Loucy (cell line): ENCODE results near the gene TNPO1.
A peak's percentile ranks its signal among the peaks of the same experiment; 100 is the strongest.

Experiments used
- H2AFZ ChIP-seq: fragments of 200-600 bp; sonication (generic); 2 replicates; pipeline ENCODE4 v1.6.0; 2016; ENCODE audit warnings: antibody characterized with exemption, mild to moderate bottlenecking, low read length, moderate library complexity
- H3F3A ChIP-seq: fragments of 200-600 bp; 2 replicates; pipeline ENCODE4 v1.6.0; 2016; ENCODE audit warnings: antibody characterized with exemption, low read depth, mild to moderate bottlenecking
- H3K27me3 ChIP-seq: fragments of 200-600 bp; sonication (generic); 2 replicates; pipeline ENCODE4 v1.6.1; 2014; ENCODE audit warnings: low read length, mild to moderate bottlenecking; ENCODE audit not compliant: insufficient read depth, poor library complexity, severe bottlenecking
- H3K36me3 ChIP-seq: fragments of 200-600 bp; sonication (generic); 2 replicates; pipeline ENCODE4 v1.6.1; 2016; ENCODE audit warnings: low read length; ENCODE audit not compliant: insufficient read depth
- H3K4me1 ChIP-seq: fragments of 200-600 bp; sonication (generic); 2 replicates; pipeline ENCODE4 v1.5.1; 2014; ENCODE audit warnings: low read length, mild to moderate bottlenecking; ENCODE audit not compliant: insufficient read depth, poor library complexity, severe bottlenecking
- H3K4me2 ChIP-seq: fragments of 200-600 bp; sonication (generic); 2 replicates; pipeline ENCODE4 v1.6.0; 2014; ENCODE audit warnings: antibody characterized with exemption, low read length, low read depth, mild to moderate bottlenecking; ENCODE audit not compliant: poor library complexity, severe bottlenecking
- H3K4me3 ChIP-seq: fragments of 200-600 bp; sonication (generic); 2 replicates; pipeline ENCODE4 v1.5.1; 2014; ENCODE audit warnings: low read length, mild to moderate bottlenecking, mixed read lengths; ENCODE audit not compliant: poor library complexity, severe bottlenecking
- H3K79me2 ChIP-seq: fragments of 200-600 bp; sonication (generic); 2 replicates; pipeline ENCODE4 v1.6.1; 2014; ENCODE audit warnings: low read length; ENCODE audit not compliant: insufficient read depth
- H3K9ac ChIP-seq: fragments of 200-600 bp; sonication (generic); 2 replicates; pipeline ENCODE4 v1.6.0; 2014; ENCODE audit warnings: mild to moderate bottlenecking, low read depth, low read length, moderate library complexity; ENCODE audit not compliant: poor library complexity, severe bottlenecking
- H3K9me2 ChIP-seq: fragments of 200-600 bp; sonication (generic); replicated peaks from 2 replicates; pipeline ENCODE4 v1.6.1; 2016; ENCODE audit warnings: low read depth, low read length, mixed read lengths
- H3K9me3 ChIP-seq: fragments of 200-600 bp; sonication (generic); 2 replicates; pipeline ENCODE4 v1.6.1; 2014; ENCODE audit warnings: mild to moderate bottlenecking, antibody characterized with exemption, low read length, low read depth; ENCODE audit not compliant: insufficient read depth
- H4K20me1 ChIP-seq: fragments of 200-600 bp; sonication (generic); 2 replicates; pipeline ENCODE4 v1.6.0; 2014; ENCODE audit warnings: antibody characterized with exemption, low read length, mild to moderate bottlenecking; ENCODE audit not compliant: insufficient read depth, poor library complexity, severe bottlenecking
- CTCF ChIP-seq: fragments of 200-600 bp; sonication (generic); conservative IDR thresholded peaks from 2 replicates; pipeline ENCODE4 v1.5.1; 2014; ENCODE audit warnings: mild to moderate bottlenecking, antibody characterized with exemption, low read length
- EZH2phosphoT487 ChIP-seq: fragments of 200-600 bp; IDR thresholded peaks from 2 replicates; pipeline ENCODE4 v1.6.1; 2018; ENCODE audit warnings: antibody characterized with exemption, mild to moderate bottlenecking, moderate library complexity, borderline replicate concordance

TNPO1 gene

GRCh38 chr5:72841756-72842535 lies 25.5 kb downstream of the TNPO1 start:
- Histone ChIP-seq H3K36me3 (no peaks in the 10 kb centered on the region), H3K9ac (no peak overlapping the region)
- TF ChIP-seq CTCF (no peak), EZH2phosphoT487 (no peak)

GRCh38 chr5:72842816-72843215 lies 26.4 kb downstream of the TNPO1 start:
- H3K9me2 ChIP-seq: no peaks in the 10 kb centered on the region
- 0 out of 2 replicates have a peak overlapping the region, but pooled peaks have one; percentile 25 for H2AFZ ChIP-seq
- no peak overlapping the region for H3K4me2 ChIP-seq
- no peaks in the 10 kb centered on the region for H3K27me3 ChIP-seq
- H3K4me3 ChIP-seq: no peak overlapping the region
- H3K79me2 ChIP-seq: no peaks in the 10 kb centered on the region
- H3K9ac ChIP-seq: no peak overlapping the region
- no peaks in the 10 kb centered on the region for H3K9me3 ChIP-seq
- no peaks in the 10 kb centered on the region for H3F3A ChIP-seq
- no peaks in the 10 kb centered on the region for H3K36me3 ChIP-seq
- no peaks in the 10 kb centered on the region for H4K20me1 ChIP-seq
- TF ChIP-seq EZH2phosphoT487: no peak
- TF ChIP-seq CTCF: peak; percentile 35
- peaks cover 7% of the 10 kb centered on the region for H3K4me1 ChIP-seq

More at GRCh38 chr5:72841756-72842535, 25.5 kb downstream of the TNPO1 start:
- H2AFZ ChIP-seq: no peak overlapping the region
- H3K9me3 ChIP-seq: no peaks in the 10 kb centered on the region
- no peaks in the 10 kb centered on the region for H4K20me1 ChIP-seq
- H3K79me2 ChIP-seq: no peaks in the 10 kb centered on the region
- no peaks in the 10 kb centered on the region for H3K4me1 ChIP-seq
- H3K9me2 ChIP-seq: no peaks in the 10 kb centered on the region
- H3F3A ChIP-seq: no peaks in the 10 kb centered on the region
- H3K4me3 ChIP-seq: no peak overlapping the region
- H3K4me2 ChIP-seq: no peak overlapping the region
- no peaks in the 10 kb centered on the region for H3K27me3 ChIP-seq

- no peak overlapping the region for H3K4me3 ChIP-seq
- no peak overlapping the region for H3K4me2 ChIP-seq
These were observed 27.8 kb downstream of the TNPO1 start for GRCh38 chr5:72844218-72844603.

More at GRCh38 chr5:72844218-72844603, 27.8 kb downstream of the TNPO1 start:
- Histone ChIP-seq H4K20me1 (peaks cover 4% of the 10 kb centered on the region), H3K4me1 (peaks cover 8% of the 10 kb centered on the region), H3K79me2 (peaks cover 12% of the 10 kb centered on the region), H3K9me2 (no peaks in the 10 kb centered on the region), H3K36me3 (no peaks in the 10 kb centered on the region), H3K9ac (no peak overlapping the region), H3K9me3 (no peaks in the 10 kb centered on the region), H3K27me3 (no peaks in the 10 kb centered on the region), H2AFZ (no peak overlapping the region), H3F3A (no peaks in the 10 kb centered on the region)
- TF ChIP-seq CTCF (no peak), EZH2phosphoT487 (no peak)
